Testis (tissue), 3 donors: ENCODE results near the gene PPIL1. TPM values are rescaled to one million over a fixed set of nuclear protein-coding genes. Genes with fewer than 3 reads are reported as not detected.
A peak's percentile ranks its signal among the peaks of the same experiment; 100 is the strongest.

Experiments used
- DNase-seq: peaks from one replicate; pipeline ENCODE4 v3.0.0-alpha.2; 2019
- H3K27ac ChIP-seq, 2 donors: fragments of 200-600 bp; sonication (generic); one replicate each; pipeline ENCODE4 v1.5.1; 2019
- H3K27me3 ChIP-seq: fragments of 200-600 bp; sonication (generic); one replicate; pipeline ENCODE4 v1.5.1; 2019
- H3K36me3 ChIP-seq: fragments of 200-600 bp; sonication (generic); one replicate; pipeline ENCODE4 v1.5.1; 2017; ENCODE audit warnings: low read depth; ENCODE audit errors: missing control alignments
- H3K4me1 ChIP-seq: fragments of 200-600 bp; sonication (generic); one replicate; pipeline ENCODE4 v1.5.1; 2019
- H3K4me3 ChIP-seq, 2 donors: fragments of 200-600 bp; sonication (generic); one replicate each; pipeline ENCODE4 v1.5.1; 2017 to 2019
- H3K9me3 ChIP-seq: fragments of 200-600 bp; sonication (generic); one replicate; pipeline ENCODE4 v1.5.1; 2017
- POLR2A ChIP-seq: fragments of 450-650 bp; IDR thresholded peaks from one replicate; pipeline ENCODE4 v1.6.1; 2017; ENCODE audit warnings: antibody characterized with exemption, mild to moderate bottlenecking, moderate library complexity
- WGBS, 2 donors: methylation state at CpG; one replicate each; pipeline ENCODE4 v1.1.5; 2018; 5-methylcytosine and 5-hydroxymethylcytosine counted together
- intact Hi-C: fragments of 100-400 bp; cut with DNase I; formaldehyde crosslinking; loops from one replicate; pipeline ENCODE4 v1.15.1; 2023; ENCODE audit warnings: low total_unique reads
- polyA plus RNA-seq: library from polyadenylated mRNA; stranded (reverse); fragments of 350-450 nt; fragmentation: Illumina TruSeq; extraction: RNeasy Lipid Tissue Mini Kit (QIAGEN cat#74804); gene quantifications from one replicate; pipeline ENCODE4 v1.2.3, GENCODE V29; 2014; ENCODE audit warnings: low read depth, low replicate concordance; ENCODE audit not compliant: insufficient read depth
- total RNA-seq, 2 donors: library from RNA; depleted of rRNA; stranded (reverse); fragments of >200 nt; gene quantifications; one replicate each; pipeline ENCODE4 v1.2.3, GENCODE V29; 2016
- TF ChIP-seq, protein P1 (sequence below), 3 experiments: fragments of 450-650 bp in 2 of 3; fragments of 200-600 bp in 1 of 3; sonication (generic) in 1 of 3; IDR thresholded peaks; one replicate each; pipeline ENCODE4 v1.5.1; 2016 to 2019; ENCODE audit warnings: antibody characterized with exemption in 3 of 3, mild to moderate bottlenecking in 2 of 3, moderate library complexity in 1 of 3

Gene PPIL1
- total and polyA plus RNA-seq, 3 donors from 2014 or later, result 35.0 to 41.2 (median 39.4) TPM

DNA sequence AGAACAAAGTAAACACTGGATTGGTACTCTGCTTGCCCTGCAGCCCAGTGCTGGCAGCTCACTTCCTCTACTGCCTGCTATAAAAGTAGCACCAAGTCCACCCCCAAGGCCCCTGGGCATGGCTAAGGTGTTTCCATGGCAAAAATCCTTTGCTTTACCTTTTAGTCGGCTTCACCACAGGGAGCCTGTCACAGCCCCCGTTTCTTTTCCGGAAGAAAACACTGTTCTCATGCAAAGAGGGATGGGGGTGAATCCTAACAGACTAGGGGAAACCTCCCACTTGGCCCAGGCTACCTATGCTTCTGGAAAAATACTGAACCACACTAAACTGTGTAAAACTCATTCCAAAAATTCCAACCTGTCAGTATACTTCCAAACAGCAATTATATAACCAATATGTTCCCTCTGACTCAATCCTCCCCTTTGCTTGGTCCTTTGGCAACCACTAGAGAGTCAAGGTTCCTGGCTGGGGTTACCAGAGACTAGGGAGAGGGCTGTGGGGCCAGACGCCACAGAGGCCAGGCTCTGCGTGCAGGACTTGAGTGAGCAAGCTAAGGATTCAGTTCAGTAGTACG lies 16.1 kb downstream of the PPIL1 start:
- WGBS, 2 donors, result 60 to 61% methylated on average over 3 to 6 of the region's 6 CpGs
- no peak overlapping the region for H3K27ac ChIP-seq
- TF ChIP-seq POLR2A, result no peak
- TF ChIP-seq, protein P1, sequence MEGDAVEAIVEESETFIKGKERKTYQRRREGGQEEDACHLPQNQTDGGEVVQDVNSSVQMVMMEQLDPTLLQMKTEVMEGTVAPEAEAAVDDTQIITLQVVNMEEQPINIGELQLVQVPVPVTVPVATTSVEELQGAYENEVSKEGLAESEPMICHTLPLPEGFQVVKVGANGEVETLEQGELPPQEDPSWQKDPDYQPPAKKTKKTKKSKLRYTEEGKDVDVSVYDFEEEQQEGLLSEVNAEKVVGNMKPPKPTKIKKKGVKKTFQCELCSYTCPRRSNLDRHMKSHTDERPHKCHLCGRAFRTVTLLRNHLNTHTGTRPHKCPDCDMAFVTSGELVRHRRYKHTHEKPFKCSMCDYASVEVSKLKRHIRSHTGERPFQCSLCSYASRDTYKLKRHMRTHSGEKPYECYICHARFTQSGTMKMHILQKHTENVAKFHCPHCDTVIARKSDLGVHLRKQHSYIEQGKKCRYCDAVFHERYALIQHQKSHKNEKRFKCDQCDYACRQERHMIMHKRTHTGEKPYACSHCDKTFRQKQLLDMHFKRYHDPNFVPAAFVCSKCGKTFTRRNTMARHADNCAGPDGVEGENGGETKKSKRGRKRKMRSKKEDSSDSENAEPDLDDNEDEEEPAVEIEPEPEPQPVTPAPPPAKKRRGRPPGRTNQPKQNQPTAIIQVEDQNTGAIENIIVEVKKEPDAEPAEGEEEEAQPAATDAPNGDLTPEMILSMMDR (IDR thresholded peaks at IDR 0.05), result no peak
- H3K4me1 ChIP-seq, result peaks cover 10% of the 10 kb centered on the region
- no peak overlapping the region for H3K4me3 ChIP-seq
- intact Hi-C loops, result no loop called here
- no peaks in the 10 kb centered on the region for H3K27me3 ChIP-seq
- H3K9me3 ChIP-seq, result no peaks in the 10 kb centered on the region
- H3K36me3 ChIP-seq, result no peaks in the 10 kb centered on the region
- peak; percentile 55 for DNase-seq

DNA sequence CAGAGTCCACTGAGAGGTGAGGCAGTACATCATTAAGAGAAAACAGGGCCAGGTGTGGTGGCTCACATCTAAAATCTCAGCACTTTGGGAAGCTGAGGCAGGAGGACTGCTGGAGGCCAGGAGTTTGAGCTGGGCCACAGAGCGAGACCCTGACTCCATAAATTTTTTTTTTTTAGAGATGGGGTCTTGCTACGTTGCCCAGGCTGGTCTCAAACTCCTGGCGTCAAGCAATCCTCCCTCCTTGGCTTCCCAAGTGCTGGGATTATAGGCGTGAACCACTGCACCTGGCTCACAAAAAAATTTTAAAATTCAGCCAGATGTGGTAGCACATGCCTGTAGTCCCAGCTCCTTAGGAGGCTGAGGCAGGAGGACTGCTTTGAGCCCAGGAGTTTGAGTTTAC lies 17.3 kb downstream of the PPIL1 start:
- WGBS, 2 donors, result 92 to 97% methylated on average over 4 of the region's 4 CpGs
- intact Hi-C loops, result no loop called here
- H3K4me3 ChIP-seq, result no peak overlapping the region
- peaks cover 12% of the 10 kb centered on the region for H3K4me1 ChIP-seq
- no peaks in the 10 kb centered on the region for H3K9me3 ChIP-seq
- H3K27me3 ChIP-seq, result no peaks in the 10 kb centered on the region
- H3K36me3 ChIP-seq, result no peaks in the 10 kb centered on the region
- TF ChIP-seq, protein P1 (IDR thresholded peaks at IDR 0.05), result no peak
- TF ChIP-seq POLR2A, result no peak
- H3K27ac ChIP-seq, result no peak overlapping the region
- DNase-seq, result no peak

DNA sequence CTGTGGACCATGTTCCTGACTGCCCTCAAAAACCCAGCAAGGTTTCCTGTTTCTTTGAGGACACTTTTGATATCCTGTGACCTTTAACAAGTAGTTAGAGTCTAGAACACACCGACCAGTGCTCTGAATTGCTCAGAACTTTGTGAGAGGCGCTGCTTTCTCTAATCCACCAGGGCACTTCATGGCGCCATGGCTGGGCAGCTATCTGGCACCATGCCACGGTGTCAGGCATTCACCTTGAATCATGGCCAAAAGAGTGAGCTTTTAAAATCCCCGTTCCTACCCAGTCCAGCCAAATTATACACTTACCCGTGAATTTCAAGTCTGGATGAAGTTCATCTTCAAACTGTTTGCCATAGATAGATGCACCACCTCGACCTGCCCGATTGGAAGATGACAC lies 18.3 kb downstream of the PPIL1 start:
- no peak overlapping the region for H3K4me3 ChIP-seq
- H3K9me3 ChIP-seq, result no peaks in the 10 kb centered on the region
- WGBS, 2 donors, result 74 to 85% methylated on average over 8 of the region's 8 CpGs
- no peak for DNase-seq
- TF ChIP-seq POLR2A, result no peak
- TF ChIP-seq, protein P1 (IDR thresholded peaks at IDR 0.05), result peak in 1 of 3 experiments; percentile 12
- no peaks in the 10 kb centered on the region for H3K36me3 ChIP-seq
- H3K27me3 ChIP-seq, result no peaks in the 10 kb centered on the region
- H3K4me1 ChIP-seq, result peaks cover 23% of the 10 kb centered on the region
- intact Hi-C loops, result no loop called here
- H3K27ac ChIP-seq, result no peak overlapping the region

DNA sequence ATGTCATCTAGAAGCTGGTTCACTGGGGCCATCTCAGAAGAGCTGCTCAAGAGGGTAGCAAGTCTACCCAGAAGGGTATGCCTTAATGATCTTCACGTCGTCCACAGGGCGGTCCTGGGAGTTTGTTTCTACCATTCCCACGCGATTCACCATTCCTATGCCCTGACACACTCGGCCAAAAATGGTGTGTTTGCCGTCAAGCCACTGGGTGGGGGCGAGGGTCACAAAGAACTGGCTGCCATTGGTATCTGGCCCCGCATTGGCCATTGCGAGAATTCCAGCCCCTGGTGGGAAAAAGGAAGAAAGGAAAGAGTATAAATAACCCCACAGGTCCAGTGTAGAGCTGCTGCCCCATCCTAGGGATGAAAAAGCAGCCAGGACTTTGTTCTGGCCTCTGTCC lies 18.9 kb downstream of the PPIL1 start:
- no peak overlapping the region for H3K4me3 ChIP-seq
- no peak for TF ChIP-seq POLR2A
- TF ChIP-seq, protein P1 (IDR thresholded peaks at IDR 0.05), result no peak
- intact Hi-C loops, result no loop called here
- peaks cover 28% of the 10 kb centered on the region for H3K4me1 ChIP-seq
- no peaks in the 10 kb centered on the region for H3K27me3 ChIP-seq
- H3K36me3 ChIP-seq, result no peaks in the 10 kb centered on the region
- no peak overlapping the region for H3K27ac ChIP-seq
- 93 to 96% methylated on average over 10 of the region's 10 CpGs for WGBS, 2 donors
- H3K9me3 ChIP-seq, result no peaks in the 10 kb centered on the region
- no peak for DNase-seq

DNA sequence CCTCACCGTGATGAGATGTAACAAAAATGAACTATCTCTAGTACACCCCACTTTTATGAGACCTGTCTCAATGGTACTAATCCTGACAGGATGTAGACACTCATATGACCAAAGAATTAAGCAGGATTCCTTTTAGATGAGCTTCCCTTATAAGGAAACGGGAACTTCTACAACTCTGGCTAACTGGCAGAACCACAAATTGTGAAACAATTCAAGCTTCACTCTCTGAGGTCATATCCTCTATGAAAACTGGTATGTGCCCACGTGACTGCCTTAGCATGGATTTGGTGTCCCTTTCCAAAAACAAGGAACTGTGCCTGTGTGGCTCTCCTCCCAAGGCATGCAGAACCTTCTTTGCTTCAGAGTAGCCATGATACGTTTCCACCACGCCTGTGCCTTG lies 21.3 kb downstream of the PPIL1 start:
- H3K4me3 ChIP-seq, result no peak overlapping the region
- no peak for TF ChIP-seq POLR2A
- TF ChIP-seq, protein P1 (IDR thresholded peaks at IDR 0.05), result no peak
- H3K36me3 ChIP-seq, result no peaks in the 10 kb centered on the region
- H3K9me3 ChIP-seq, result no peaks in the 10 kb centered on the region
- WGBS, 2 donors, result 68 to 73% methylated on average over 5 of the region's 5 CpGs
- intact Hi-C loops, result no loop called here
- H3K27ac ChIP-seq, result peak overlapping the region in 1 of 2 donors; percentile 12
- DNase-seq, result no peak
- no peaks in the 10 kb centered on the region for H3K27me3 ChIP-seq
- peaks cover 46% of the 10 kb centered on the region for H3K4me1 ChIP-seq
